Measurements from ENCODE around the gene EZH1.

- TF ChIP-seq POLR2A (IDR thresholded peaks at IDR 0.05) = no peak
- no peak for TF ChIP-seq CTCF (IDR thresholded peaks at IDR 0.05)
- no peak for TF ChIP-seq POLR2AphosphoS5 (IDR thresholded peaks at IDR 0.05)
These were observed 52.4 kb downstream of the EZH1 start for GRCh38 chr17:42692489-42692888.

Data from upper lobe of left lung (tissue), 4 donors.